DND-41 (cell line): ENCODE results near the gene SLC38A11.

Experiments used
- ATAC-seq: fragments of 200-7000 bp; cut with Tn5 transposase; 3 replicates; pipeline ENCODE4 v1.9.1; 2021; ENCODE audit warnings: low read depth; ENCODE audit not compliant: insufficient read depth
- DNase-seq: peaks from one replicate; pipeline ENCODE4 v3.0.0-alpha.2; 2020
- H2AFZ ChIP-seq: 2 replicates; pipeline ENCODE4 v1.6.0; 2012; ENCODE audit warnings: low read depth, low read length
- H3K27ac ChIP-seq: 2 replicates; pipeline ENCODE4 v1.5.1; 2012; ENCODE audit warnings: low read length, inconsistent platforms
- H3K27me3 ChIP-seq: fragments of 200-600 bp; sonication (generic); 2 replicates; pipeline ENCODE4 v1.6.0; 2012; ENCODE audit warnings: low read length, mild to moderate bottlenecking, inconsistent platforms; ENCODE audit not compliant: insufficient read depth, poor library complexity
- H3K36me3 ChIP-seq: 2 replicates; pipeline ENCODE4 v1.5.1; 2012; ENCODE audit warnings: low read length, inconsistent platforms; ENCODE audit not compliant: insufficient read depth
- H3K4me1 ChIP-seq: 2 replicates; pipeline ENCODE4 v1.5.1; 2012; ENCODE audit warnings: mild to moderate bottlenecking, low read length; ENCODE audit not compliant: insufficient read depth
- H3K4me2 ChIP-seq: 2 replicates; pipeline ENCODE4 v1.6.0; 2012; ENCODE audit warnings: mild to moderate bottlenecking, moderate library complexity, low read length, inconsistent platforms; ENCODE audit not compliant: insufficient read depth
- H3K4me3 ChIP-seq, 2 experiments: fragments of 200-600 bp in 1 of 2; shearing (Covaris generic) in 1 of 2; 2 replicates each; pipeline ENCODE4 v1.5.1; 2012 to 2016; ENCODE audit warnings: inconsistent platforms in 2 of 2, low read length in 2 of 2, mild to moderate bottlenecking in 2 of 2, low read depth in 1 of 2, moderate library complexity in 1 of 2
- H3K79me2 ChIP-seq: 2 replicates; pipeline ENCODE4 v1.6.0; 2012; ENCODE audit warnings: low read length, inconsistent platforms; ENCODE audit not compliant: insufficient read depth
- H3K9ac ChIP-seq: 2 replicates; pipeline ENCODE4 v1.6.0; 2012; ENCODE audit warnings: low read depth, mild to moderate bottlenecking, inconsistent platforms, low read length, moderate library complexity
- H3K9me3 ChIP-seq: 2 replicates; pipeline ENCODE4 v1.5.1; 2012; ENCODE audit warnings: low read length, moderate library complexity, mild to moderate bottlenecking, inconsistent platforms; ENCODE audit not compliant: insufficient read depth, severe bottlenecking
- H4K20me1 ChIP-seq: 2 replicates; pipeline ENCODE4 v1.6.0; 2012; ENCODE audit warnings: low read length; ENCODE audit not compliant: insufficient read depth
- CTCF ChIP-seq: IDR thresholded peaks from 2 replicates; pipeline ENCODE4 v1.5.1; 2012; ENCODE audit warnings: borderline replicate concordance, low read length, moderate library complexity, mild to moderate bottlenecking; ENCODE audit not compliant: poor library complexity, severe bottlenecking; ENCODE audit errors: extremely low read depth
- EZH2 ChIP-seq: IDR thresholded peaks from 3 replicates; pipeline ENCODE4 v1.6.1; 2012; ENCODE audit warnings: borderline replicate concordance, low read depth, mild to moderate bottlenecking, moderate library complexity, low read length, inconsistent platforms; ENCODE audit not compliant: severe bottlenecking

Gene SLC38A11

DNA sequence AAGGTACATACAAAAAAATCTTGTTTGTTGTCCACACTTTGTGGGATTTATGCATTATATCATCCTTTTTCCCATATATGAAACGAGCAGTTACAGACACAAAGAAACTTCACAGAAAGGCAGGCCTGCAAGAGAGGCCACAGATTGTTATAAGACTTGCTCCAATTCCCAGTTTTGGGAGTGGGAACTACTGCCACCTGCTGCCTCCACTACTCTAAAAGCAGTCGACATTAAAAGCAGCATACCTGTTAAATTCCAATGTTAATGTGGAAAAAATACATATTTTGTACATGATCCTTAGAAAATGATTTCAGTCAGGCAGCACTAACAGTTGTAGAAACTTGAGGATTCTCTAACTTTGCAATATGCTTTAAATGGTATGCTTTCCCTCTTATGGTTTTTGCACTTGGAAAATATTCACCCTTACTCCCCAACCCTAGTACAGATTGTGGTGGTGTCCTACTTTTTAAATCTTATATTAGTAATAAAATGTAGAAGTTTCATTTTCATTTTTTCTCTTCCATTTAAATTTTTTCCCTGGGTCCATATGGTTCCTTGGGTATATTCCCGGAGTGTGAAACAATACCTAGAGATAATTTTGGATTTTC lies 37.9 kb downstream of the SLC38A11 start:
- DNase-seq (no peak), ATAC-seq (no peak)
- Histone ChIP-seq H2AFZ (no peak overlapping the region), H3K27me3 (no peaks in the 10 kb centered on the region), H3K9me3 (no peaks in the 10 kb centered on the region), H4K20me1 (no peaks in the 10 kb centered on the region), H3K4me3 (no peak overlapping the region), H3K27ac (no peak overlapping the region), H3K4me1 (no peaks in the 10 kb centered on the region), H3K4me2 (no peak overlapping the region), H3K79me2 (no peaks in the 10 kb centered on the region), H3K36me3 (no peaks in the 10 kb centered on the region), H3K9ac (no peak overlapping the region)
- TF ChIP-seq EZH2 (no peak), CTCF (peak; percentile 43)

GRCh38 chr2:164915566-164915965 lies 39.8 kb downstream of the SLC38A11 start:
- H3K36me3 ChIP-seq: no peaks in the 10 kb centered on the region
- ATAC-seq (no peak), DNase-seq (no peak)
- no peak overlapping the region for H3K27ac ChIP-seq
- H3K4me1 ChIP-seq: peaks cover 3% of the 10 kb centered on the region
- no peak overlapping the region for H2AFZ ChIP-seq
- no peak overlapping the region for H3K9ac ChIP-seq
- no peak overlapping the region for H3K4me2 ChIP-seq
- TF ChIP-seq EZH2: no peak
- no peak for TF ChIP-seq CTCF
- H3K4me3 ChIP-seq: no peak overlapping the region
- H4K20me1 ChIP-seq: no peaks in the 10 kb centered on the region
- no peaks in the 10 kb centered on the region for H3K27me3 ChIP-seq
- no peaks in the 10 kb centered on the region for H3K9me3 ChIP-seq
- H3K79me2 ChIP-seq: no peaks in the 10 kb centered on the region

GRCh38 chr2:164913640-164914350 lies 41.5 kb downstream of the SLC38A11 start:
- Histone ChIP-seq H3K4me1 (peaks cover 18% of the 10 kb centered on the region), H3K27ac (no peak overlapping the region), H3K4me2 (no peak overlapping the region), H4K20me1 (no peaks in the 10 kb centered on the region), H3K36me3 (no peaks in the 10 kb centered on the region), H3K9ac (no peak overlapping the region), H3K27me3 (no peaks in the 10 kb centered on the region), H3K4me3 (no peak overlapping the region), H3K9me3 (no peaks in the 10 kb centered on the region), H2AFZ (no peak overlapping the region), H3K79me2 (no peaks in the 10 kb centered on the region)
- TF ChIP-seq EZH2: no peak
- TF ChIP-seq CTCF: peak; percentile 49
- ATAC-seq (no peak), DNase-seq (no peak)
